IMR-90 (cell line): Measurements from ENCODE around the gene YPEL3. TPM values are rescaled to one million over a fixed set of nuclear protein-coding genes. Genes with fewer than 3 reads are reported as not detected.

Experiments
- CEBPB ChIP-seq: IDR thresholded peaks from 2 replicates; pipeline ENCODE4 v1.6.1; 2012; ENCODE audit warnings: low read depth, low read length, improper control_type of control experiment
- CTCF ChIP-seq: conservative IDR thresholded peaks from 2 replicates; pipeline ENCODE4 v1.5.1; 2012; ENCODE audit warnings: mild to moderate bottlenecking, low read depth, low read length, improper control_type of control experiment
- RFX5 ChIP-seq: IDR thresholded peaks from 2 replicates; pipeline ENCODE4 v1.8.0; 2012; ENCODE audit warnings: low read depth, mild to moderate bottlenecking, low read length, moderate library complexity
- polyA plus RNA-seq, 3 experiments: library from polyadenylated mRNA; depleted of rRNA; stranded (reverse); fragments of >200 nt; gene quantifications; 2 replicates each; pipeline ENCODE4 v1.2.3, GENCODE V29; 2012; ENCODE audit warnings: low replicate concordance in 1 of 3
- total RNA-seq: library from RNA; depleted of rRNA; stranded (reverse); fragments of >200 nt; gene quantifications from 2 replicates; pipeline ENCODE4 v1.2.3, GENCODE V29; 2012

The YPEL3 gene
- total and polyA plus RNA-seq, 2 of the 4 experiments (the other 2 are of a cell fraction), result 1.1 to 25.6 TPM

- TF ChIP-seq CTCF (peak; percentile 89), RFX5 (0 out of 2 replicates have a peak, but pooled peaks have one; percentile 3), CEBPB (no peak)
Measured at GRCh38 chr16:30091474-30092372, 4.3 kb downstream of the YPEL3 start, which contains the start of gene TBX6 (continued).
